ENCODE measurements around the gene DYNLT2.

DYNLT2 gene

DNA sequence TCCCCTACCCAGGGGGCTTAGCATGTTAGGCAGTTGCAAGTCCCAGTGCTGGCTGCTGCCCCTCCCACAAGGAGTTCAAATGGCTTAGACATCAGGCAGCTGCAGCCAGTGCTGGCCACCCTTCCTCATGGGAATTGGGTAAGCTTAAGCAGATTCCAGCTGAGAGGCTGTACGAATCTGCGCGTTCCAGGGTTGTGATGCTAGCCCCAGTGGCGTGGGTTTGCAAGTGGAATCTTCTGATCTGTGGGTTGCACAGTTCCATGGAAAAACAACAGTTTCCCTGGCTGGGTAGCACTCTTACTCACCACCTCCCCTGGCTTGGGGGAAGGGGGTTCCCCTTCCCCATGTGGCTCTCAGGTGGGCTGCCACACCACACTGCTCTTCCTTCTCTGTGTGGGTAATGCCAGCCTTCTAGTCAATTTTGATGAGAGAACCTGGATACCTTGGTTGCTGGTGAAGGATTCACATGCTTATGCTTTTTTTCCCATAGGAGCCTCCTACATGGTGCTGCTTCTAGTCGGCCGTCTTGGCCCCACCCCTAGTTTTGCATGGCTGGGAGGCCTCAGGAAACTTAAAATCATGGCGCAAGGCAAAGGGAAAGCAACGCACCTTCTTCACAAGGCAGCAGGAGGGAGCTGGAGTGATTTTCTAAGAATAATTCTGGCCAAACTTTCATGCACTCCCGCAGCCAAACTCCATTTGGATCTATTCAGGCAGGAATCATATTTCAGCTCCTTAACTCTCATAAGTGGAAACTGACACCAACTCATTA lies 13.0 kb downstream of the DYNLT2 start:
- no peak for DNase-seq (ENCODE audit: low read depth)

DNA sequence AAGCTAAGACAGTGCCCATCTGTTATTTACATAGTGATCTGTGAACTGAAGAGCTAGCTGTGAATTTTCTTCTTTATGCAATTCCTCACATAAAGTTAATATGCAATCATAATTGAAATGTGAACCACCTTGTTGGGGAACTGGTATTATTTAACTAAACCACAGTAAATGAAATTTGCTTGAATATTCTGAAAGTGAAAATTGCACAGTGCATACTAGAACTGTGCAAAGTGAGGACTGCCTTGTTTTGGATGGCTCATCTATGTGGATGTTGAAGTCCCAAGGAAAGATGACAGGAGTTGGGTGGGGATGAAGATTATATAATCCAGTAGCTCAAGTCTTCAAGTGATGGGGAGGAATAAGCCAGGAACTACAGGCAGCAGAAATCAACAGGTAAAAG lies 21.4 kb downstream of the DYNLT2 start:
- no peak for DNase-seq (ENCODE audit: low read depth)

DNA sequence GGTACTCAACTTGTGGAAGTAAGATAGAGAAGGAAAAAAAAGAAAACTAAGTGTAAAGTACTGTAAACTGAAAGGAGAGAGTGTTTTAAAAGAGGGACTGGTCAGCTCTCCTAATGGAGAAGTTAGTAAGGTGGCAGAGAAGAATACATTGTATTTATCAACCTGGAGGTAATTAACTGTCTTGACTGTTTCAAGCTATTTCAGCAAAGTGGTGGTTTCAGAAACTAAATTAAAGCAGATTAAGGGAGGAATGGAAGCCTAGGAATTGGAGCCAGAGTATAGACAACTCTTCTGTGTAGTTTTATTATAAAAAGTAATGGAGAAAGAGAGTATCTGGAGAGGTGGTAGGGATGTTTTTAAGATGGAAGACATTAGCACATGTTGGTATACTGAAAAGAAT lies 24.4 kb downstream of the DYNLT2 start:
- DNase-seq (ENCODE audit: low read depth): no peak

DNA sequence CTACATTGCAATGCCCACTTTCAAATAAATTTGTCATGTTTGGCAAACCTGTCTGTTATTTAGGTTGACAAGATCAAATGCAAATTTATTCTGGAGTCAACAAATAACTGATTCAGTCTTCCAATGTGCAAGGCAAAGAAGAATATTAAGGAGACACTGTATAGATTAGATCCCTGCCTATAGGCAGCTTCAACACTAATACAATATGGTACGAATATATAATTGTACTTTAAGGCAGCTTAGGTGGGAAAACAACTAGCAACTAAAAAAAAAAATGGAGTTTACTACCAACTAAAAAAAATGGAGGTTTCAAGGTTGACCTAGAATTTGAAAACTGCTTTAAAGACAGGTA lies 25.3 kb downstream of the DYNLT2 start:
- no peak for DNase-seq (ENCODE audit: low read depth)

DNA sequence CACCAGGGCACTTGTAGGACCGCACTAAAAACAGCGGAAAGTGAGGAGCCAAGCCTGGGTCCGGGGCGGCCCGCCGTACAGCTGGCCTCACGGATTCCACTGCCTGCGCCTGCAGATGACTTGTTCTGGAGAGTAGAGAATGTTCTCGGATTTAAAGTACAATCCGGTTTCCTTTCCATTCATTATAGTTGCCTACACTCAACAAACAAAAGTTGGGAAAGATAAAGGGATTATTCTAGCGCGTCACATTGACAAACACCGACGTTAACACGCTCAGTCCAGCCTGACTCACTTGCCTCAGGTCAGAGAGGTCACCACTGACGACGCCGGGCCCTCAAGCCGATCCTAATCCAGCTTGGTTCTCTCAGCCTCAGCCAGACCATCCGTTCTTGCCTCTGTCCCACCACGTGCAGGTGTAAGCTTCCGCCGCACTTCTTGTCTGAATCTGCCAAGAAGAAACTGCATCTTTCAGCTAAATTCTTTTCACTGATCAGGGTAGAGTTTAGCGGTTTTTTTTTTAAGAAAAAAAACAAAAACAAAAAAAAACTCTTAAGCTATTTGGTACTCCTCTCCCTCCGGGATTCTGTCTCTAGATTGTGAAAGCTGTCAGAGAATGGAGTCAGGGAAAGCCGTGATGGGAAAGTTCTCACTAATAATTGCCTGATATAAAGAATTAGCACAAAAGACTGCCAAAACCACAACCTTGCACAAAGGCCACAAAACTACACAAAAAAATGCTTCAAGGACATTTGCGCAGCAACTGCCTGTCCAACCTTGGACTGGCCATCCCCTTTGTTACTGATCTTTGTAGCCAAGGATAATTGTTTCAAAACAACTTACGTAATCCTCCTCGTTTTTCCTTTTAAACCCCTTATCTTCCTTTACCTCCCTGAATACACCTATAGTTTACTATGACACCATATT lies 26.0 kb downstream of the DYNLT2 start:
- DNase-seq (ENCODE audit: low read depth): no peak

DNA sequence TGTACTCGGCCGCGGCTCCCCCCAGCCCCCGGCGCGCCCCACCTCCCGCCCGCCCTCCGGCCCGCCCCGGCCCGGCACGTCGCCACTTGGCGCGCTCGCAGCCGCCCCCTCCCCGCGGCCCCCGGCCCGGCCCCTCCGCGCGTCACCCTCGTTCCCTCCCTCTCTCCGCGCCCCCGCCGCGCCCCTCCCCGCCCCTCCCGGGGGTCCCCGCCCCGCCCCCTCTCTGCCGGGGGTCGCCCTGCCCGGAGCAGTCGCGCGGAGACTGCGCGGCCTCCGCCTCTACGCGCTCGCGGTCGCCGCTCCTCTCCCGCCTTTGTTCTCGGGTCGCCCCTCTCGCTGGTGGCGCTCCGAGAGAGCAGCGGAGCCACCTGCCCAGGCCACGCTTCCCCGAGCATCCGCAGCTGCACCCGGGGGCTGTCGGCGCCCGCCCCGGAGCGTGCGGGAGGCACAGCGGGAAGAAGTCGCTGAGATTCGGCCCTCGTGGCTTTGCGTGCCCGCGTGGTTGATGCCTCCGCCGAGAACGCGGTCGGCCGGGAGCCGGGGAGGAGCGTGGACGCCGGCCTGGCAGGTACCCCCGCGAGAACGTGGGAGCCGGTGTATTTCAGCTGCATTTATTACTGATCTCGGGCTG lies 26.8 kb downstream of the DYNLT2 start, which contains the start of gene PHF10:
PHF10 (minus strand) TSS at position 7 of the 631 bp plus-strand sequence. CDS start 569 bp downstream, outside the sequence.
- no peak for DNase-seq (ENCODE audit: low read depth)

DNA sequence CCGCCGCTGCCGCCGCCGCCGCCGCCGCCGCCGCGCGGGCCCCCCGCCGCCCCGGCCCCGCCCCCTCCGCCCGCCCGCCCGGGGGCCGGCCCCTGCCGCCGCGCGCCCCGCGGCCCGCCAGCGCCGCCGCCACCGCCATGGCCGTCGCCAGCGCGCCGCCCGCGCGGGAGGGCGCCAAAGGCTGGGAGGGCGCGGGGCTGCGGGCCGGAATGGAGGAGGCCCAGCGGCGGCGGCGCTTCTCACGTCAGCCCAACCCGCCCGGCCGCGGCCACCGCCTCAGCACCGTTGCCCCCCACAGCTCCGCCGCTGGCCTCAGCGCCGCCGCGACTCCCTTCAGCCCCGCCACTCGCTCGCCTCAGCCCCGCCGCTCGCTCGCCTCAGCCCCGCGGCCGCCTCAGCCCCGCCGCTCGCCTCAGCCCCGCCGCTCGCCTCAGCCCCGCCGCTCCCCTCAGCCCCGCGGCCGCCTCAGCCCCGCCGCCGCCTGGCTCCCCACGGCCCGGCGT lies 27.3 kb downstream of the DYNLT2 start:
- no peak for DNase-seq (ENCODE audit: low read depth)

DNA sequence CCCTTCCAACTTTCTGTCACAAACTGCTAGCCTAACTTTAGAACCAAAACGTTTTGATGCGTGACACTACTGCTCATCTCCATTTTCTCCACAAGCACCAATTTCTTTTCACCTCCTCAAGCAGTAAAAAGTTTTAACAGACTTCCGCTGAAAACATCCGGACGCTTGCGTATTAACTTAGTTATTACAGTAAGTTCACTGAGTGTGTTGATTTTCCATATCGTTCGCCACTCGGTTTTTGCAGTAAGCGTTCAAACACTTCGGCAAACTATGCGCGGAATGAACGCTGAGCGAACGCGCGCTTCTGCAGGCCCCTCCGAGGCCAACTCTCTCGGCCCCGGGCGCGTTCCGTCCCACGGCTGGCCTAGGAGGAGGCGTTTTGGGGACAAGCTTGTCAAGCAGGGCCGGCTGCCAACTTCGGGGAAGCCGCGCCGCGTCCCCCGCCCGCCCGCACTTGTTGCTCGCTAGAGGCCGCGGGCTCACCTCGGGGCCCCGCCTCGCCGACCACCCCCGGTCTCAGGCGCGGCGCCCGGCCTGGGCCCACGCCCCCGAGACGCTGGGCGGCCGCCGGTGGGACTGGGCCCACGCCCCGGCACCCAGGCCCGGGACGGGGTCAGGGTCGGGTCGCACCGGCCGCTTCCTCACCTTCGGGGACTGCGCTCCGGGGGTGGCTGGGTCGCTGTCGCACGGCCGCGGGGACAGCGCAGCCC lies 28.0 kb downstream of the DYNLT2 start:
- no peak for DNase-seq (ENCODE audit: low read depth)

DNA sequence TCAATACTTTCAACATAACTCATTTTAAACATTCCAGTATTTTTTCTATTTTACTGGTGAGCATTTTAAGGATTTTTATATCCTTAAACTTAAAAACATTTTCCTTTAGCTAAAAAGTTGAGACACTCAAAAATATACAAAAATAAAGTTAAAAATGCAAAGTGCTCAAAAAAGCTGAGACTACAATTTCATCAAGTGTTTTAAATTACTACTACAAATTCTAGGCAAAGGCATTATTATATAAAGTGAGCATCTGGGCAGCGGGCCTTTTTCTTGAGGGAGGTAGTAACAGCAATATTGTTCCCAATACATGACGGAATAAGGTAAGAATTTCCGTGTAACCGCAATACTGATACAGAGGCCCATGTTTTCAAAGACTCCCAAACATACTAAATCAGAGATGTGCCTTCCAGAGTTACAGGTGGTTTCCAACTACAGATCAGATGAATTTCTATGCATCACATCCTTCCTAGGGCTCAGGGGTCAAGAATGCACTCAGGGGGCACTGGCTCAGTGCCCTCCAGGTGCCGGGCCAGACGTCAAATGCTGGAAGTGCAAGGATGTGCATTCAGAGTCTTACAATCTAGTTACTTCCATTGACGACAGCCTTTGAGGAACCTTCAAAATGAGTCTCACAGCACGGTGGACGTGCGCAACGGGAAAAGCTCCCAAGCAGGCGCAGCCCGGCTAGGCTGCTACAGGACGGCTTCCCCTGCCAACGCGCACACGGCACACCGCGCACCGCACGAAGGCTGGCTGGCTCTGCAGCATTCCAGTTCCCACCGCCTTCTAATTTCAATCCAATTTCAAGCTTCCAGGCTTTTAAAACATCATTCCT lies 28.8 kb downstream of the DYNLT2 start:
- no peak for DNase-seq (ENCODE audit: low read depth)

DNA sequence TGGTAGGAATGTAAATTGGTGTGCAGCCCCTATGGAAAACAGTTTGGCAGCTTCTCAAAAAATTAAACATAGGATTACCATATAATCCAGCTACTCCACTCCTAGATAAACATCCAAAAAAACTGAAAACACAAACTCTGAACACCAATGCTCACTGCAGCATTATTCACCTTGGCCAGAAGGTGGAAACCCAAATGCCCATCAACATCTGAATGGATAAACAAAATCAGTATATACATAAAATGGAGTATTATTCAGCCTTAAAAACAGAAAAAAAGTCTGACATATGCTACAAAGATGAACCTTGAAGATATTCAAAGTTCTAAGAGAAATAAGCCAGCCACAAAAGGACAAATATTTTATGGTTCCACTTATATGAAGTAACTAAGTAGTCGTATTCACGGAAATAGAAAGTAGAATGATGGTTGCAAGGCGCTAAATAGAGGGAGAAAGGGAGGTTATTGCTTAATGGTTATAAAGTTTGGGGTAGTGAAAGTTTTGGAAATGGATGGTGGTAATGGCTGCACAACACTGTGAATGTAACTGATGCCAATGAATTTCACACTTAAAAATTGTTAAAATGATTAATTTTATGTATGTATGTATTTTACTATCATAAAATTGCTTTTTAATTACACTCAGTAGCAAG lies 31.0 kb downstream of the DYNLT2 start:
- DNase-seq (ENCODE audit: low read depth): no peak

DNA sequence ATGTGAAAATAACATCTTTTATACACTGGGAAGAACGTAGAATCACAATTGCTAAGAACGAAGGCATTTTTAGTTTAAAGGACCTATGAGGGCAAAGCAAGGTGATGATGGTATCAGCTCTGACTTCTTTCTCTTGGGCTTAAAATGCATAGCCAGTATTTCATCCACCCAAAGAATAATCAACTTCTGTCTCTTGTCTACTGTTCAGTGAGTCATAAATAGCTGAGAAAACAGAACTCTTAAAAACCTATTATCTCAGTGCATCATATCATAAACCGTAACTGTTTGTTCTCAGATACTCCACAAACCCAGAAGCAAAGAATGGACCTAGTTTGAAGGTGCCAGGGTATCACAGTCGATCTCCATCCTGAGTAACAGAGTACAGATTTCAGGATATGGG lies 32.3 kb downstream of the DYNLT2 start:
- no peak for DNase-seq (ENCODE audit: low read depth)

DNA sequence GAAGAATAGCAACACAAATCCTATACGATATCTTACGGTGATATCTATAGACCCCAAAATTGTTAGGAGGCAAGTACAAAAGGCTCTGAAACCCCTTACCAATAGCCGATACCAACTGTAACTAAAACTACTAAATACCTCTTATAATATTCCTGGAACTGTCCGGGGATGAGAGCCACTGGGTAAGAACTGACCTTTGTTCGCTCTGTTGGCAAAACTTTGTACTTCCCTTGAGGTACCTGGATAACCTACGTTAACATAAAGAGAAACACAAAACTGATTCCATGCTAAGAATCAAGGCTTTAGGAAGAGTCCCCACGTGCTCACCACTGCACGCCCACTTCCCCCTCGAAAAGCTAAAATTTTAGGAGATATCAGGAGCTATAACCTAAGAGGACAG lies 36.8 kb downstream of the DYNLT2 start:
- no peak for DNase-seq (ENCODE audit: low read depth)

DNA sequence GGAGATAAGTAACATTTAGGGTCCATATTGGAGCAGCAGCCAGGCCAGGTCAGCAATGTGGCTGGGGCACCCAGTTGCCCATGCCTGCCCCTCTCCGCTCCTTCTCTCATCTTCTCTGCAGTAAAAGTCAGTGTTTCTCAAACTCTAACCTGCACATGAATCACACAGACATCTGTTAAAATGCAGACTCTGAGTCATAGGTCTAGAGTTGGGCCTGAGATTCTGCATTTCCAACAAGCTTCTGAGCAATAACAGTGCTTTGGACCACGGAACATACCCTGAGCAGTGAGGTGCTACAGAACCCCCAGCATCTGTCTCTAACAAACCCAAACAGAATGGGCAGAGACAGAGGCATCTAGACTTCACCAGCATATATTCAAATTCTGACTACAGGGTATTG lies 37.2 kb downstream of the DYNLT2 start:
- DNase-seq (ENCODE audit: low read depth): no peak

DNA sequence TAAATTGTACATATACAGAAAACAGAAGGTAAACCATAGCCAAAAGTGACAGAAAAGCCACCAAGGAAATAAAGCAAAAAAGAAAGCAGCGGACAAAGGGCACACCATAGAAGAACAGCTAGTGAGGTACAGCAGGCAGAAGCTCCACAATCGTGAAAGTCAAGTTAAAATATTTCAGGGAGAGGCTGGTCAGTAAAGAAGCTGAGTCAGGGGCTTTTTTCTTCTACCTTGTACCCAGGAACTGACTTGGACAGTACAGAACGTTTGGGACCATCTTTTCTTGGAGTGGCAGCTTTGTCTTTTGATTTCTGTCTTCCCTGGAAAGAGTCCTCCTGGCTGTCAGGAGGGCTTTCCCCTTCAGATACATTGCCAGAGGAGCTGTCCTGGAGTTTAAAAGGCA lies 41.4 kb downstream of the DYNLT2 start:
- DNase-seq (ENCODE audit: low read depth): no peak

DNA sequence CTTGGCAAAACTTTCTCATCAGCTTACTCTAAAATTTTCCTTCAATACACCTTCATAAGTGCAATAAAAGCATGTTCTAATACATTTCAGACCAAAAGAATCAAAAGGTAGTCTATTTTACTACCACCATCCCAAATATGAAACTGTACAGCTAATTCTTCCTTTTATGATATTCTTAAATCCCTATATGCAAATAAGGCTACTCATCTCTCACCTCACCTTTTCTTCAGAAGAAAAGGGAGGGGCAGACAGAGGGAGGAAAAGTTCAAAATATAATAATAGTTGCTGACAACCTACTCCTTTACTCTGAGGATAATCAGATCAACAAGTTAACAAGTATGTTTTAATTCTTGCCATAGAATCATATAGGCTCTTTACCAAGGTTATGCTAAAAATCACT lies 42.1 kb downstream of the DYNLT2 start:
- DNase-seq (ENCODE audit: low read depth): no peak

DNA sequence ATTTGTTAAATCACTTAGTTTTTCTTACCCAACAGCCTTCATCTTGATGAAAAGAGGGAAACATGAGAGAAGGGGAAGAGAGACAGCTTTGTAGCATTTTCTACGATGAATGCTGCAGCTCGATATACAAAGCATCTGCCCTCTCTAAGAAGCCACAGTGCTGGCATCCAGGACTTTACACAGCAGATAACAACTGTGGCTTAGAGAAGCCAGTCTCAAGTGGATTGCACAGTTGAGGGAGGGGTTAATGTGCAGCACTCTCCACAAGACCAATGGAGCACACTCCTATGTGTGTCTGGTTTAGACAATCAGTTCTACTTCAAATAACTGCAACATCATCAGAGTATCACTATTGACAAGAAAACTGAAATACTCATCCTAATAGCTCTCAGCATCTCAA lies 43.6 kb downstream of the DYNLT2 start:
- DNase-seq (ENCODE audit: low read depth): no peak

DNA sequence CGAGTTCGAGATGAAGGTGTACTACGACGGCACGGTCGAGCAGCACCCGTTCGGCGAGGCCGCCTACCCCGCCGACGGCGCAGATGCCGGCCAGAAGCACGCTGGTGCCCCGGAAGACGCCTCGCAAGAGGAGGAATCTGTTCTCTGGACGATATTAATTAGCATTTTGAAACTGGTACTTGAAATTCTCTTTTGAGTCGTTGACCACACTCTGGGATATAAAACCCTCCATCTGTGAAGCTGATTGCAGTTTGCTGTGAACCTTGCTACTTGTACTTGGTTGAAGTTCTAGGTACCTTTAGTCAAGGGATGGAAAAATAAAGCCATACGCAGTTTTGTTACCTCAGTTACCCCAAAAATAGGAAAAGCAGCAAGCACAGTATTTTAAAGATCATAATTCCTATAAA lies 48.5 kb downstream of the DYNLT2 start:
- no peak for DNase-seq (ENCODE audit: low read depth)

DNA sequence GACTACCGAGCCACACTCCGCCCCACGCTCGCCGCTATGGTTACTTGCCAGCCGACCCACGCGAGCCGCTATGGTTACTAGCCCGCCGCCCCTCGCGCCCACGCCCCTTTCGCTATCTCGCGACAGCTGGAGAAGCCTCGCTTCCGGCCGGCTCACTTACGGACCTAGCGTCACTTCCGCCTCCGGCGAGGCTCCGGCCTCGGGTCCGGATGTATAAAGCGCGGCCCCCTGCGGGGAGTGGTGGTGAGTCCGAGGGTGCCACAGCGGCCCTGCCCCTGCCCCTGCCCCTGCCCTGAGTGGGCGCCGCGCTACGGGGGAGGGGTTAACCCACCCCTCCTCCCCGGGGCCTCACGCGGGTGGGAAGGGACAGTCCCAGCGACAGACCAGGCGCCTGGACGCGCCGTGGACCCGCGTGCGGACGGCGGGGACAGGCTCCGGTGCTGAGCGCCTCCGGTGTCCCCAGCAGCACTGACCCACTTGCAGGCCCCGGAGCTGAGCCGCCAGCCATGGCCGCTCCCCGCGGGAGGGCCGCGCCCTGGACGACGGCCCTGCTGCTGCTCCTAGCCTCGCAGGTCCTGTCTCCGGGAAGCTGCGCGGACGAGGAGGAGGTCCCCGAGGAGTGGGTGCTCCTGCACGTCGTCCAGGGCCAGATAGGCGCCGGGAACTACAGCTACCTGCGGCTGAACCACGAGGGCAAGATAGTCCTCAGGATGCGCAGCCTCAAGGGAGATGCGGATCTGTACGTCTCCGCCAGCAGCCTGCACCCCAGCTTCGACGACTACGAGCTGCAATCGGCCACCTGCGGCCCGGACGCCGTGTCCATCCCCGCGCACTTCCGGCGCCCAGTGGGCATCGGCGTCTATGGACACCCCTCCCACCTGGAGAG lies 49.2 kb downstream of the DYNLT2 start, which contains the start of the genes C6orf120 and WDR27:
C6orf120 (plus strand) TSS at position 173 of the 886 bp plus-strand sequence; CDS start at position 507, 334 bp downstream.
WDR27 (minus strand) TSS at position 76 of the 886 bp plus-strand sequence. CDS start 13,024 bp downstream, outside the sequence.
- peak; percentile 91 for DNase-seq (ENCODE audit: low read depth)

DNA sequence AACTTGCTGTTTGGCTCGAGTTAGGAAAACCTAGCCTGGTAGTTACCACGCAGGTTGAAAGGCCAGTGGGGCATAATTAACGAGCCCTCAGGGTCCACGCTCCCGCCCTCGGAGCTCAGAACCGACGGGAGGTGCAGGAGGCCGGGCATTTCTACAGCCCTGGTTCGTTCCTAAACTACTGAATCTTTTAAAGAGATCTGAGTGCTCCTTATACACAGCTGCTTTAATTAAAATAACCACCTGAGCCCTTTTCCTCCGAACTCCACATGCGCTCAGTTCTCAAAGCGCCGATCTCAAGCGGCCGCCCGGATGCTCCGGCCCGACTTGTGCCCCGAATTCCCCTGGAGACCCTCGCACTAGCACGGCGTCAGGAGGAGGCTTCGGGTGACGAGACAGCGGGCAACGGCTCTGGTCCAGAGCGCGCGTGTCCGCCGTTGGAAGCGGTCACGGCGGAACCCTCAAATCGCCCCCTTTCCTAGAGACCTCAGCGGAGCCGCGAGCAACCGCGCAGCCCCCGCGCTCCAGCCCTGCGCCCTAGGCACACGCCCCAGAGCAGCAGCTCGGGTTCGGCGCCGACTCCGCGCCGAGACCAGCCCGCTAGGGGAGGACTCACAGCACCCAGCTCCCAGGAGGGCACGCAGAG lies 49.9 kb downstream of the DYNLT2 start:
- no peak for DNase-seq (ENCODE audit: low read depth)

Measured in GM04504 (cell line).